Body of pancreas (tissue), 4 donors: ENCODE measurements around the gene ERI3. TPM values are rescaled to one million over a fixed set of nuclear protein-coding genes. Genes with fewer than 3 reads are reported as not detected.

Source experiments
- ATAC-seq: fragments of 150-250 bp; one replicate; pipeline ENCODE4 v1.9.1; 2016
- DNase-seq, 4 donors: peaks; one replicate each; pipeline ENCODE4 v3.0.0-alpha.2; 2019
- H3K27ac ChIP-seq, 4 donors: fragments of 200-600 bp; sonication (generic); 1 replicate in 3 of 4; 2 replicates in 1 of 4; pipeline versions ENCODE4 v1.5.1 to v1.6.1; 2016 to 2019; ENCODE audit warnings: mild to moderate bottlenecking in 1 of 4, mixed read lengths in 1 of 4, moderate library complexity in 1 of 4
- H3K27me3 ChIP-seq, 2 donors: fragments of 200-600 bp; sonication (generic); one replicate each; pipeline ENCODE4 v1.6.0; 2016; ENCODE audit warnings: mild to moderate bottlenecking in 1 of 2
- H3K36me3 ChIP-seq, 2 donors: fragments of 200-600 bp; sonication (generic); replicated peaks in 1 of 2; 2 replicates each; pipeline ENCODE4 v1.5.1; 2016; ENCODE audit warnings: low read depth in 2 of 2; ENCODE audit not compliant: insufficient read depth in 1 of 2
- H3K4me1 ChIP-seq: fragments of 200-600 bp; sonication (generic); one replicate; pipeline ENCODE4 v1.6.0; 2016
- H3K4me3 ChIP-seq, 2 donors: fragments of 200-600 bp; sonication (generic); 1 replicate in 1 of 2; 2 replicates in 1 of 2; pipeline ENCODE4 v1.5.1; 2016 to 2019
- H3K9me3 ChIP-seq, 3 donors: fragments of 200-600 bp; sonication (generic); 1 replicate in 2 of 3; 2 replicates in 1 of 3; pipeline ENCODE4 v1.5.1; 2016
- POLR2A ChIP-seq, 3 donors: fragments of 450-650 bp; IDR thresholded peaks; one replicate each; pipeline ENCODE4 v1.6.1; 2016; ENCODE audit warnings: antibody characterized with exemption in 3 of 3, mild to moderate bottlenecking in 2 of 3
- WGBS, 2 donors: methylation state at CpG; one replicate each; pipeline ENCODE4 v1.1.5; 2017; 5-methylcytosine and 5-hydroxymethylcytosine counted together
- intact Hi-C: fragments of 100-400 bp; cut with DNase I; formaldehyde crosslinking; loops from one replicate; pipeline ENCODE4 v1.15.1; 2023
- total RNA-seq, 2 donors: library from RNA; depleted of rRNA; stranded (reverse); fragments of >200 nt; gene quantifications; one replicate each; pipeline ENCODE4 v1.1.0, GENCODE V29; 2016
- TF ChIP-seq, protein P1 (sequence below), 7 experiments: fragments of 450-650 bp in 4 of 7; fragments of 200-600 bp in 3 of 7; sonication (generic) in 3 of 7; IDR thresholded peaks; one replicate each; pipeline ENCODE4 v1.5.1; 2016 to 2019; ENCODE audit warnings: antibody characterized with exemption in 7 of 7

Gene ERI3
- total RNA-seq, 2 donors from 2014 or later, result 17.4 to 59.7 TPM

DNA sequence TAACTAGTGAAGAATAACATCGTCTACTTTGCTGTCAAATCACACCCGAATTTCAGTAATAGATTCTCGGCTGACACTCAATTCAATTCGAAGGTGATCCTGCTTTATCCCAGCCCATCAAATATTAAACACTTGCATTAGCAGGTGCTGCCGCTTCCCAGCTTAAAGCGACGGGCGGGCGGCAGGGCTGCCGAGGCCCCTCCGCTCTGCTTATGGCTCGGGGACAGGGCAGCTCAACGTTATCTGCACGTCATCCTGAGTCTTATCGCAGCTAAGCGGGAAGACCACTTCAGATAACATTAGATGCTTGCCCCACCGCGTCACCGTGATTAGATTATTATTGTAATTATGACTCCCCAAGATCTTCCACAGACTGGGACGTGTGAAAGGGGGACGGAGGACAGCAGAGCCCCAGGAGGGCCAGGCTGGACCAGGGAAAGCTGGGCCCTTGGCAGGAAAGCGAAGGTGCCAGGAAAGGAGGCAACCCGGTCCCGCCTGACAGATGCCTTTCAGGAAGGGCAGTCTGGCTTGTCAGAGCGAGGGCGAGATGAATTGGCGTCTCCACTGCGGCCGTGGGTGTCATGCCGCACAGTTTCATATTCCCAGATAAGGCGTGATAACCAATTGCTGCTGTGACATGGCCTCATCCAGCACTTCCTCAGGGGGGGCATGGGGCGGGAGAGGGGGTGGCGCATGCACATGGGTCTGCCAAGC is 104.8 kb downstream of the ERI3 start:
- no peak for DNase-seq
- Histone ChIP-seq H3K9me3 (no peaks in the 10 kb centered on the region), H3K27me3 (no peaks in the 10 kb centered on the region), H3K4me3 (no peak overlapping the region), H3K36me3 (no peaks in the 10 kb centered on the region), H3K27ac (no peak overlapping the region), H3K4me1 (no peaks in the 10 kb centered on the region)
- no peak for ATAC-seq
- TF ChIP-seq POLR2A (IDR thresholded peaks at IDR 0.05), result no peak
- TF ChIP-seq, protein P1, sequence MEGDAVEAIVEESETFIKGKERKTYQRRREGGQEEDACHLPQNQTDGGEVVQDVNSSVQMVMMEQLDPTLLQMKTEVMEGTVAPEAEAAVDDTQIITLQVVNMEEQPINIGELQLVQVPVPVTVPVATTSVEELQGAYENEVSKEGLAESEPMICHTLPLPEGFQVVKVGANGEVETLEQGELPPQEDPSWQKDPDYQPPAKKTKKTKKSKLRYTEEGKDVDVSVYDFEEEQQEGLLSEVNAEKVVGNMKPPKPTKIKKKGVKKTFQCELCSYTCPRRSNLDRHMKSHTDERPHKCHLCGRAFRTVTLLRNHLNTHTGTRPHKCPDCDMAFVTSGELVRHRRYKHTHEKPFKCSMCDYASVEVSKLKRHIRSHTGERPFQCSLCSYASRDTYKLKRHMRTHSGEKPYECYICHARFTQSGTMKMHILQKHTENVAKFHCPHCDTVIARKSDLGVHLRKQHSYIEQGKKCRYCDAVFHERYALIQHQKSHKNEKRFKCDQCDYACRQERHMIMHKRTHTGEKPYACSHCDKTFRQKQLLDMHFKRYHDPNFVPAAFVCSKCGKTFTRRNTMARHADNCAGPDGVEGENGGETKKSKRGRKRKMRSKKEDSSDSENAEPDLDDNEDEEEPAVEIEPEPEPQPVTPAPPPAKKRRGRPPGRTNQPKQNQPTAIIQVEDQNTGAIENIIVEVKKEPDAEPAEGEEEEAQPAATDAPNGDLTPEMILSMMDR (IDR thresholded peaks at IDR 0.05), result no peak
- intact Hi-C loops, result no loop called here
- 89 to 90% methylated on average over 27 to 32 of the region's 33 CpGs for WGBS, 2 donors

DNA sequence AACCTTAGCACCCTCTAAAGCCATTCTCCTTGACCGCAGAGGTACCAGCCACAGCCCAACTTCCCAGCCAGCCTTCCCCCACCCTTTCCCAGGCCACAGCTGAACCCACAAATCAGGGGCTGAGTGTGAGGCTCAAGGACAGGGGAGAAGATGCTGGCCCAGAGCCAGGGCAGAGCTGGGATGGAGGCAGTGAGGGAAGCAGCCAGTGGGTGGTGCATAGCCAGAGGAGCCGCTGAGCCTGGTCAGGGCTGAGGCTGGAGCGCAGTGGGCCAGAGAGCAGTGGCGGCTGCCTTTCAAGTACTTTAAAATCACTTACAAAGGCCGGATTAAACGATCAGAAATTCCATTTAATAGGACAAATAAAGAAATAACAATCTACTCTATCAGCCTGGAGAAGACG is 105.5 kb downstream of the ERI3 start:
- DNase-seq, result peak in 2 of 4 donors; percentile 23 to 25
- 78 to 85% methylated on average over 7 of the region's 7 CpGs for WGBS, 2 donors
- no peak for ATAC-seq
- TF ChIP-seq POLR2A (IDR thresholded peaks at IDR 0.05), result no peak
- TF ChIP-seq, protein P1 (IDR thresholded peaks at IDR 0.05), result no peak
- H3K9me3 ChIP-seq, result no peaks in the 10 kb centered on the region
- no peak overlapping the region for H3K27ac ChIP-seq
- H3K27me3 ChIP-seq, result no peaks in the 10 kb centered on the region
- intact Hi-C loops, result no loop called here
- no peak overlapping the region for H3K4me3 ChIP-seq
- no peaks in the 10 kb centered on the region for H3K4me1 ChIP-seq
- H3K36me3 ChIP-seq, result no peaks in the 10 kb centered on the region

GRCh38 chr1:44246806-44247205 is 108.3 kb downstream of the ERI3 start:
- Histone ChIP-seq H3K9me3 (no peaks in the 10 kb centered on the region), H3K27me3 (no peaks in the 10 kb centered on the region), H3K27ac (no peak overlapping the region), H3K4me3 (no peak overlapping the region), H3K36me3 (no peaks in the 10 kb centered on the region), H3K4me1 (no peaks in the 10 kb centered on the region)
- intact Hi-C loops, result no loop called here
- 89% methylated on average over 2 of the region's 2 CpGs for WGBS, 2 donors
- DNase-seq, result no peak
- TF ChIP-seq, protein P1 (IDR thresholded peaks at IDR 0.05), result no peak
- TF ChIP-seq POLR2A (IDR thresholded peaks at IDR 0.05), result no peak
- no peak for ATAC-seq

GRCh38 chr1:44244986-44245385 is 110.1 kb downstream of the ERI3 start:
- intact Hi-C loops, result no loop called here
- peaks cover 0 to 2% of the 10 kb centered on the region in 2 donors for H3K36me3 ChIP-seq
- WGBS, 2 donors, result 88 to 92% methylated on average over 9 of the region's 9 CpGs

More at GRCh38 chr1:44244986-44245385, 110.1 kb downstream of the ERI3 start:
- H3K9me3 ChIP-seq, result no peaks in the 10 kb centered on the region
- H3K27me3 ChIP-seq, result no peaks in the 10 kb centered on the region
- no peak overlapping the region for H3K4me3 ChIP-seq
- no peaks in the 10 kb centered on the region for H3K4me1 ChIP-seq
- H3K27ac ChIP-seq, result no peak overlapping the region
- DNase-seq (no peak), ATAC-seq (no peak)
- TF ChIP-seq, protein P1 (IDR thresholded peaks at IDR 0.05), result no peak
- TF ChIP-seq POLR2A (IDR thresholded peaks at IDR 0.05), result no peak
